HG03039 (cell line): Measurements from ENCODE around the gene MTAP.
A peak's percentile ranks its signal among the peaks of the same experiment; 100 is the strongest.

ENCODE experiments used
- ATAC-seq: cut with Tn5 transposase; IDR thresholded peaks from one replicate; pipeline ENCODE4 v1.9.1; 2021; ENCODE audit warnings: mild to moderate bottlenecking, moderate library complexity; ENCODE audit not compliant: unreplicated experiment

MTAP gene

GRCh38 chr9:21804331-21804730 is 1.9 kb downstream of the MTAP start:
- ATAC-seq: no peak

- ATAC-seq: no peak
These were observed 2.4 kb downstream of the MTAP start for GRCh38 chr9:21804791-21805190.

GRCh38 chr9:21806644-21807043 is 4.2 kb downstream of the MTAP start:
- ATAC-seq: no peak

GRCh38 chr9:21810388-21810787 is 8.0 kb downstream of the MTAP start:
- no peak for ATAC-seq

- no peak for ATAC-seq
These were observed 8.4 kb downstream of the MTAP start for GRCh38 chr9:21810881-21811280.

GRCh38 chr9:21811914-21812313 is 9.5 kb downstream of the MTAP start:
- ATAC-seq: no peak

- no peak for ATAC-seq
These were observed 10.0 kb downstream of the MTAP start for GRCh38 chr9:21812415-21812814.

GRCh38 chr9:21812946-21813568 is 10.6 kb downstream of the MTAP start:
- ATAC-seq: no peak

- ATAC-seq: no peak
These were observed 11.4 kb downstream of the MTAP start for GRCh38 chr9:21813575-21814473.

GRCh38 chr9:21815643-21816042 is 13.2 kb downstream of the MTAP start:
- no peak for ATAC-seq

GRCh38 chr9:21817176-21817575 is 14.7 kb downstream of the MTAP start:
- ATAC-seq: no peak

- no peak for ATAC-seq
These were observed 23.2 kb downstream of the MTAP start for GRCh38 chr9:21825637-21826036.

- no peak for ATAC-seq
These were observed 26.5 kb downstream of the MTAP start for GRCh38 chr9:21828853-21829410.

- no peak for ATAC-seq
These were observed 28.2 kb downstream of the MTAP start for GRCh38 chr9:21830589-21830988.

- peak; percentile 77 for ATAC-seq
These were observed 29.5 kb downstream of the MTAP start for GRCh38 chr9:21831841-21832509.

GRCh38 chr9:21833090-21833801 is 30.8 kb downstream of the MTAP start:
- peak; percentile 73 for ATAC-seq

- no peak for ATAC-seq
These were observed 32.7 kb downstream of the MTAP start for GRCh38 chr9:21835121-21835520.

- ATAC-seq: no peak
These were observed 34.2 kb downstream of the MTAP start for GRCh38 chr9:21836437-21837161.

- ATAC-seq: no peak
These were observed 35.1 kb downstream of the MTAP start for GRCh38 chr9:21837501-21837900.

GRCh38 chr9:21840647-21841046 is 38.2 kb downstream of the MTAP start:
- no peak for ATAC-seq
